ENCODE measurements around the gene NNT.
"Not testable (repeated sequence)": the region's sequence is repeated elsewhere in the genome, so short reads cannot be mapped to it uniquely, and the experiment has no call there.

Gene NNT

DNA sequence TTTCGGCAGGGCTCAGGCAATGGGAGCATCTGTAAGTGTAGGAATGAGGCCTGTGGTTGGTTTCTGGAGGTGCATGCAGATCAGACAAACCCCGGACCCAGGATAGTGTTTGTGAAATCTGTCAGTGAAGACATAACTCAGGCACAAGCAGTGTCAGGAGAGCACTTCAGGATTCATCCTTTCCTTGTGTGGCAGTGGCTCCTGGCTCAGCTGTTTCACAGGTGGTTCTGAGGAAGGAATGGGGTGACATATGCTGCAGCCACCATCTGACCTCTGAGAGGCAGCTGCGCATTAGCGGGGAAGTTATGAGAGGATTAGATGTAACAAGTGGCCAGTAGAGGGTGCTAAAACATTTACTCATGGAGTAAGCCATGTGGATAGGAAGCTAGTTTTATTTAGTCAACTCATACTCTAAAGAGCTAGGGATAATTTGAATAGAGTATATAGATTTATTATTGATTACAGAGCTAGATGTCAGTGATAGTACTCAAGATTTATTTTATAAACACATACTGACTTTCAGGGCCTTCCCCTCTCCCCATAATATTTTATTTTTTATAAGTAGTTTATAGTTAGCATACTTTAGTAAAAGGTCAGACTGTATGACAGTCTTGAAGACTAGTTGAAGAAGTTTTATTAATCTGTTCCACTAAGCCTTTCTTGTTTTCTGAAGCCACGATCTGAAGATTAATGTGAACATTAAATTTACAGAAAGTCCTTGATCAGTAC lies 28.4 kb downstream of the NNT start:
- no peak for DNase-seq

DNA sequence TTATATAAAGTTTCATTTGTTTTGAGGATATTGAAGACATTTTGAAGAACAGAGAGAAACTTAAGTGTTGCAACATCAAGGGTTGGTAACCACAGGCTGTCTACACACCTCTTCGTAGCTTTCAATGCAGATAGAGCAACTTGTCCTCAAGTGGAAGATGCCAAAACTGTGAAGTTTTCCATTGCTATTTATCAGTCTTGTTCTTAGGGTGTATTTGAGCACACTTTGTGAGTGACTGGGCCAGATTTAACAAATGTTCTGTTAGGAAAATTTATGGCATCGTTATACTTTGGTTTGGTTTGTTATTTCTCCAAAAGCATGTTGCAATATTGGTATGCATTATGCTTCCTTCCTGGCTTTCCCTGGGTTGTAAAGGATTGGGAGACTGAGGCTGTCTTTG lies 31.6 kb downstream of the NNT start:
- DNase-seq, result no peak

DNA sequence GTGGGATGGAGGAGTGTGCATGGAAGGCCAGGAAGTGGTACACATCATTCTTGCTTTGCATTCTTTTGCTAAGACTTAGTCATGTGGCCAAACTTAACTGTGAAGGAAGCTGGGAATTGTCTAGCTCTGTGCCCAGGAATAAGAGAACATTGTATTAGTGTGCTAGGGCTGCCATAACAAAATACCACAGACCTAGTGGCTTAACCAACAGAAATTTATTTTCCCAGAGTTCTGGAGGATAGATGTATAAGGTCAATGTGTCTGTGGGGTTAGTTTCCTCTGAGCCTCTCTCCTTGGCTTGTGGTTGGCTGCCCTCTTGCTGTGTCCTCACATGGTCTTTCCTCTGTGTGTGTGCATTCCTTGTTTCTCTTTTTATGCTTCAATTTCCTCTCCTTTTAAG lies 32.4 kb downstream of the NNT start:
- no peak for DNase-seq

DNA sequence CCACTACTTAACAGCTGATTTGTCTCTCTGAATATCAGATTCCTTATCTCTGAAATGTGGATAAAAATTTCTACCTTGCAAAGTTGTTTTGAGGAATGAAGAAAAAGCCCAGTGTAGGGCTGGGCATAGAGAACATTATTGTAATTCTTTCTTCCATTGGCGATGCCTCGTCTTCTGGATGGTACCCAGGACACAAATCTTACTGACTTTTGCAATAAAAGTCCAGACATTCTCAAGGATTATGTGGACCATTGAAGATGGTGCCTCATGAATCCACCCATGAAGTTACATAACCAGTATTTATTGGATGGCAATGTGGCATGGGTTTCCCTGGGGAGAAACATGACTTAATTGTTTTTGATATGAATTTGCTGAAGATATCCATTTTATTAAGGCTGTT lies 33.1 kb downstream of the NNT start:
- no peak for DNase-seq

DNA sequence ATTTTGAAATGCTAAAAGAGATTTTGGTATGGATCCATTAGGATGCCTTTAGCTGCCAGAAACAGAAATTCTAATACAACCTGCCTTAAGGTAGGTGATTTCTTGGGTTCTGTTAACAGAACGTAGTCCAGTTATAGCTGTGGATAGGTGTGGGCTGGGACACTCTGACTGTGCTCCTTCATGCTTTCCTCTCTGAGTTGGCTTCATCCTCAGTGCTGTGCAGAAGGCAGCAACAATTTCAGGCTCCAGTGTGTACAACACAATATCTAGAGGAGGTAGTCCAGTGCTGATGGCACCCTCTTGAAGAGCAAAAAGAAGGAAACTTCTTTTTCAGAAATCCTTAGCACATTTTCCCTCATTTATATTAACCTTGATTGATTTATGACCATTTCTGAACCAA lies 34.4 kb downstream of the NNT start:
- DNase-seq, result no peak

DNA sequence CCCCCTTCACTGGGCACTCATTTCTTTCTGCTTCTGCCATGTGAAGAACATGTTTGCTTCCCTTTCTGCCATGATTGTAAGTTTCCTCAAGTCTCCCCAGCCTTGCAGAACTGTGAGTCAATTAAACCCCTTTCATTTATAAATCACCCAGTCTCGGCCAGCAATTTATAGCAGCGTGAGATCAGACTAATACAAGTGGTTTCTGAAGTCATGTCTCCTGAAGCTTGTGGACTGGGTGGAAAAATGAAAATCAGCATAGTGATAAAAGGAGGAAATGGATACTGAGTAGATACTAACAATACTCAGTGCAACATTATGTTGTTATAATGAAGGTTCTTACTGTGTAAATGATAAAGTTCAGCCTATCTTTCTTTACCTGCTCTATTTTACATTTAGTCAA lies 35.1 kb downstream of the NNT start:
- DNase-seq, result no peak

DNA sequence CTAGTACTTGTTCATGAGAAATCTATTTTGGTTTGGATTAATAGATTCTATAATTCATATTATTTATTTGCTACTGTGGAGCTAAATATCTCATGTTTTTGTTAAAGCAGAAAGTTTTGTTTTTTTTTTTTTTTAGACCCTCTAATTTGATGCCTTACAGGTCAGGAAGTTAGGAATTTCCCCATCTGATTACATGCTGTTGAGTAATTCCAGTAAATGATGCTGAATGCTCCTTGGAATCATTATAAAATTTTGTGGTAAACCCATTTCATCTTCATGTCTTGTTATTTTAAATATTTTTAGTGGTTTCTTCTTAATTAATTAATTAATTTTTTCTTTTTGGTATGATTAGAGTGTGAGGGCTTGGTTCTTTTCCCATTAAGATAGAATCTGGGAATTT lies 35.6 kb downstream of the NNT start:
- no peak for DNase-seq

DNA sequence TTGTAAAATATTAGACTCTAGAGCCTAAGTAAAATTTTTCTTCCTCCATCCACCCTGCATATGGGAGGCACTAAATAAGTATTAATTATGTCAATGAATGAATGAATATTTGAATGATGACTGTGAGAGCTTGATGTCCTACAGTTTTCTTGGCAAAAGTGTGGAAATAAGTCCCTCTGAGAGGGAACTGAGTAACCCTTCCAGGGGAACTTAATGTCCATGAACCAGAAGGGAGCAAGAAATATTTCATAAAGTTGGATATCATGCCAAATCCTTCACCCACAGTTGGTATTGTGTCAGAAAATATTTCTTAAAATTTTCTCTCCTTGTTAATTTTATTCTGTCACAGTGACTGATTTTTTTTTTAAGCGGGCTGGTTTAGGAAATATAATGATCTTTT lies 36.6 kb downstream of the NNT start:
- no peak for DNase-seq

DNA sequence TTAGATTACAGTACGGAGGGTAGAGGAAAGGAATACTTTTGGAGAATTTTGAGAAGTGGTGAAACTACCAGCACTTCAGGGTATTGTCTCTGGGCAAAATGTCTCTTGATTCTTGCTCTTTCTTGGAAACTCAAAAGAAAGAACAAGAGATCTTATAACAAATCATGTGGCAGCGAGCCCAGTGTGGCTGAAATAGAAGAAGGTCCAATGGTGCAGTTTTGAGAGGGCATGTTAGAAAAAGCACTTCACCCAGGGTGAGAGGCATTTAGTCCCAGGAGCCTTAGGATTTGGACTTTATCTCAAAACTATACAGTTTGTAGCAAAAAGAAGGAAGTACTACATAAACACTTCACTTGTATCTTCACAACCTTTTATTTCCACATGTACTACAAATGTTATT lies 39.4 kb downstream of the NNT start:
- no peak for DNase-seq

DNA sequence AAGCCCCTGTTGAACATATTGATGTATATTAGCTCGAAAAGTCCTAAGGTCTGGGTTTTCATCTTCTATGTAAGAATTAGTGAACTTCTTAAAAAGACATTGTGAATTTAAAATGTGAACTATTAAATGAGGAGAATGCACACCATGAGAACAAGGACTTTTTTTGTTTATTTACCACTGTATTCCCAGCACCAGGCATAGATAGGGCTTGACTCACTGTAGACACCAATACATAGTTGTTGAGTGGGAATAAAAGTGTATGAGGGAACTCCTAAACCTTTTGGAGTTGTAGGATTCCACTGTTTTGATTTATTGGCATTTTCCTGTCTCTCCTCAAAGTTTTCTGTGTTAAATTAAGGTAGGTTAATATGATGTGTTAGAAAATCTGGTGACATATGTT lies 40.3 kb downstream of the NNT start:
- DNase-seq, result no peak

DNA sequence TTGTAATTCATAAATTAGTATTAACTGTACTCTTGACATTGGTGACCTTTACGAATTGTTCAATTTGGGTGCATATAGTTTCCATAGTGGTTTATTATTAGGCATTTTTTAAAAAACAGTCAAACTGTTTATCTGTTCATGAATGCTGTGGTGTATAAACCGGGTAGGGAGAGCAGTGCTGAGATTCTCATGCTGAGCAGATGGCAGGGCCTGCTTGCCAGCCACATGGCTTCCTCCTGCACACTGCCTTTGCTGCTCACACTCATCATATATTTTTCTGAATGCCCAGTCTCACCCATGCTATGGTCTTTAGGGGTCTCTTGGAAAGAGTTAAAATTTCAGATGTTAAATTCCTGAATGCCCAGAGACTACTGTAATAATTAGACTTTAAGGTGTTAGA lies 40.8 kb downstream of the NNT start:
- no peak for DNase-seq

DNA sequence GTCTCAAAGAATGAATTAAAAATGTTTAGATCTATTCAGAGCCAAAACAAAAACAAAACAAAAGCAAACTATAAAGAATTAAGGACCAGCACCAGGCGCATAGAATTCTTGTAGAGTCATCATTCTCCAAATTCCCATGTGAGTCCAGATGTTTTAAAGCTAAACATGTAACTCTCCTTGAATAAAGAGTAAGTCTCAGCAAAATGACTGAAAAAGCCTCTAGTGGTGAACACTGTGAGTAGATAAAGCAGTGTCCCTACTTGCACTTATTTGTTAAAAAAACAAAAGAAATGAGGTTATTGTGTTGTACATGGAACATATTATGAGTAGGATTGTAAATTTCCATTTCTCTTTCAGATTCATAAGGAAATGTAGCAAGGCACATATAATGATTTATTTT lies 44.0 kb downstream of the NNT start:
- DNase-seq, result no peak

DNA sequence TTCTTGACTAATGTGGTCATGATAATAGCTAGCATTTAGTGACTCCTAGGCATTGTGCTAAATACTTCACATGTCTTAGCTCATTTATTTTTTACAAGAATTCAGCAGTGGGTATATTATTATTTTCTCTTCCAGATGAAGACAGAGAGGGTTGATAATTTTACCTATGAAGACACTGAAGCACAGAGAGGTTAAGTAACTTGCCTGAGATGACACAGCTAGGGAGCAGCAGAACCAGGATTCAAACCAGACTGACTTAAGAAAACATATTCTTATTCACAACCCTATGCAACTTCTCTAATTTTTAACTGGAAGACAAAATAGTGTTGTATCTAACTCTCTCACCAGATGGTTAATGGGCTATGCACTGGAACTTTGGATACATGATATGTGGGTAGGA lies 44.8 kb downstream of the NNT start:
- no peak for DNase-seq

DNA sequence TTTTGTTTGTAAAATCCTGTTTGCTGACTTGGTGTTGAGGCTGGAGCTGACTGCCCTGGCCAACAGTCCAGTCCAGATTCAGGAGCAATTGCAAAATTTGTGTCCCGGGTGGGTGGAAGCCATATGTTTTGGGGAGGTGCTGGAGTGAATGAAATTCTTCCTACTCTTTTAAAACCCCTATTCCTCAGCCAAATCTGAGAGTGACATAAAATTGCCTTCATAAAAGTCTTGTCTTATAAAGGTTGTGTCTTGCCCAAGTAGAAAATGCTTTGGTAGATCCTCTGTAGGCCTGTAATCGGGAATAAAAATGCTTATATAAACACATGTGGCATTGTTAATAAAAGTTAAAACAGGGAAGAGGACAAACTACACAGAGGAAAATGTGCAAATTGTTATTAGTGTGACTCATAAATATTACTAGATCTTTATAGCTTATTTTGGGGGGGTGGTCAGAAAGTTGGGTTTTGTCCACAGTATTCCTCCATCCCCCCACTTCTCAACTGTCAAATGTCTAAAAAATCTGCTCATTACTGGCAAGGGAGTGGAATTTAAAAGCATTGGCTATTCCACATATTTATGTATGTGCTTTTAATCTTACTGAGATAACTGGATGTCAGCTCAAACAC lies 45.6 kb downstream of the NNT start:
- DNase-seq, result no peak

DNA sequence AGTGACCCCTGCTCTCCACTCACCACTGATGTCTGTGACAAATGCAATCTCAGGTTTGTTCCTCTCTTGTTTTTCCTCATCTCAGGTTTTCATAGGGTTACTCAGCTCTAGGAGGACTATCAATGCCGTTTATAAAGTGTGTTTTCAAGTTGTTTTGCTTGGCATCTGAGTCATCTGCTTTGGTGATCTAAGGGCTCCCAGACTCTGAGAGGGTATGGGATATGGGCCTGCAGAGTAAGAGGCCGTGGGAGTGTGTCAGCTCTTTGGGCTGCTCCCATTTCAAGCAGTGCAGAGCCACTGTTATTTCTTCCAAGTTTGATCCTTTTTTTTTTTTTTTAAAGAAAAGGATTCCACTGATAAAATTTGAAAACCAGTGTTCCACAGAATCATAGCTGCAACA lies 46.3 kb downstream of the NNT start:
- DNase-seq, result no peak

DNA sequence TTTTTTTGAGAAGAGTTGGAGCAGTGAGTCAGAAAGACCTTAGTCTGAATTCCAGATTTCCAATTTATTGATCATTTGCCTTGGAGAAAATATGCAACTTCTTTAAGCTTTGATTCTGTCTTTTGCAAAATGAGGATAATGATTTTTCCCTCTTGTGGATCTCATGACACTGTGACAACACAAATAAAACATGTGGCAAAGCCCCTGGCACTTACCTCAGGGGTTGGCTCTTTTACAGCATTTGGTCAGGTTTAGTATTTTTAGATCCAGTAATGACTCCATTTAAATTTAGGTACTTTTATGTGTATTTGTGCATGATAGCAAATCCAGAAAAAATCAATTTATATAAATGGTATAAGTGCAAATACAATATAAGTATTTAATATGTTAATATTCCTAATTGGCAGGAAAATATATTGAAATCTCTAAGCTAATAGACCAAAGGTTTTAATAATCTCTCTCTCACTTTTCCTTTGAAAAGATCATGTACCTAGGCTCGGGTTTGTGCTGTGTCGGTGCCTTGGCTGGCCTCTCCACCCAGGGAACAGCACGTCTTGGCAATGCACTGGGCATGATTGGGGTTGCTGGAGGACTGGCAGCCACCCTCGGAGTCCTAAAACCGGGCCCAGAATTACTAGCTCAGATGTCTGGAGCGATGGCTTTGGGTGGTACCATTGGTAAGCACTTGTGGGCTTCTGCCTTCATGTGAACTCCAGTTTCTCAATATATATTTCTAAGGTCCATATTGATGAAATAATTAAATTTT lies 49.7 kb downstream of the NNT start:
- no peak for DNase-seq

DNA sequence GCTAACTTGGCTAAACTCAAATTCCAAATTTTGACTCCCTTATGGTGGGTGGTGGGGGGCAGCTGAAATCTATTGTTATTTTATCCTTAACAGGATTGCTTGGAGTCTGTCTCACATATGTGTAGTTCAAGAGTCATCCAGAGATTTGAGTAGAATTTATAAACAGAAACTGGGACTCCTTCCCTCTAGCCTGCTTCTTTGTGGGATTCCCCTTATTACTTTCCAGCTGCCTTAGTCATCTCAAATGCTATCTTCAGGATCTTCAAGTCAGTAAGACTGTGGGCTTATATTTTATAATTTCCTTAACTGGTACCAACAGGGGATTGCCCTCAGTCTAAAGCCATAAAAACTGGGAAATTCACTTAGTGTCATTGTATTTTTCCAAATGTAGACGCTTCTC lies 55.5 kb downstream of the NNT start:
- no peak for DNase-seq

DNA sequence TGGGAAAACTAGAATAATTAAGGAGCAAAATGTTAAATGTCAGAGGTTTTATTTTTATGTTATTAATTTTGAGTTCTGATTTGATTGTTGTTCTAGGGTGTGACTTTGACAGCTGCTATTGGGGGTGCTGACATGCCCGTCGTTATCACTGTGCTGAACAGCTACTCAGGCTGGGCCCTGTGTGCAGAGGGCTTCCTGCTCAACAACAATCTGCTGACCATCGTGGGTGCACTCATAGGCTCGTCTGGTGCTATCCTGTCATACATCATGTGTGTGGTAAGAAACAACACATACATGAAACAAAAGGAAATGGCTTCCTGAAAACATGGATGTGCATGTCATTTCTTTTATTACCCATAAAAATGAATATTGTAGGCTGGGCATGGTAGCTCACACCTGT lies 56.1 kb downstream of the NNT start:
- DNase-seq, result no peak

DNA sequence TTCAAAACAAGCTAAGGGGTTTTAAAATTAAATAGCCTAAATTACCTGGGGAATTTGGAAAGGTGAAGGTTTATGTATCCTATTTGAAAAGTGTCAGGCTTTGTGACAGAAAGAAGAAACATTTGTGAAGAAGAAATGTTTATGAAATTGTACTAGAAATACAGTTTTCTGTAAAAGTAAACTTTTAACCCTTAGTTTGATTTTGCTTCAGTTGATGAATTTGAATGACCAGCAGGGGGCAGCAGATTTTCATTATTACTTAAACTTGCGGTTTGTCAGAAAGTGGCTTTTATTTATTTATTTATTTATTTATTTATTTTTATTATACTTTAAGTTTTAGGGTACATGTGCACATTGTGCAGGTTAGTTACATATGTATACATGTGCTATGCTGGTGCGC lies 58.1 kb downstream of the NNT start:
- no peak for DNase-seq

DNA sequence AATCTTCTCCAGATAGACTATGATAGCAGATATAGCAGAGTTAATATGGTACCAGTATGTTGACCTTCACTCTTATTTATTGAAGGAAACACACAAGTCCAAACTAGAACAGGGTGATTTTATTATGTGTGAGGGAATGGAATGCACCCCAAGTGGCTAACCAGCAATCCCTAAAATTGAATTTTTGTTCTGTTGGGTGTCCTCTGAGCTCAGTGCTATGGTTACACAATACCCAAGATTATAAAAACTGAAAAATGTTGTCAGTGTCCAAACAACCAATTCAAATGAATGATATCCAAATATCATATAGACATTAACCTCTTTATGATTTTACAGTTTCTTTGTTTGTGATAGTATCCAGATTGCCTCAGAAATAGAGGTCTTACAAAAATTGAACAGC lies 60.9 kb downstream of the NNT start:
- no peak for DNase-seq

DNA sequence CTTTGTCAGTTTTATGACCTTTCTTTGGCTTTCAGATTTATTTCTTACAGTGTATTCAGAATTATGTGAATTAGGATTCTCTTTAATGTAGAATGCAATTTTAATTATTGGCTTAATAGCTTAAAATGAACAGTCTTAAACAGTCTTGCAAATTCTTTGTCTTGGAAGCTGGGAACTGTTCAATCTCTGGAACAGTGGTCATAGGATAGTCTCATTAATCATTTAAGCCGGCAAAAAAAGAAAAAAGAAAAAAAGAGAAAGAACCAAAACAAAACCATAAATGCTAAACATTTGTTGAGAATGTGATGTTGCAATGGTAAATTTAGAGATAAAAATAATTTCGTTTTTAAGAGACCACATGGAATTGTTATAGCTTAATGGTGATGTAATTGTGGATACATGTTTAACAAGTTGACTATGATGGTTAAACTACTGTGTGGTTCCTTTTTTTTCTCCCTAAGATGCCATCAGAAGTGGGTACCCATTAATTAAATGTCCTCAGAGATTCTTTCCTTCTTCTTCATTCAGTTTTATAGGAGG lies 61.6 kb downstream of the NNT start:
- no peak for DNase-seq

DNA sequence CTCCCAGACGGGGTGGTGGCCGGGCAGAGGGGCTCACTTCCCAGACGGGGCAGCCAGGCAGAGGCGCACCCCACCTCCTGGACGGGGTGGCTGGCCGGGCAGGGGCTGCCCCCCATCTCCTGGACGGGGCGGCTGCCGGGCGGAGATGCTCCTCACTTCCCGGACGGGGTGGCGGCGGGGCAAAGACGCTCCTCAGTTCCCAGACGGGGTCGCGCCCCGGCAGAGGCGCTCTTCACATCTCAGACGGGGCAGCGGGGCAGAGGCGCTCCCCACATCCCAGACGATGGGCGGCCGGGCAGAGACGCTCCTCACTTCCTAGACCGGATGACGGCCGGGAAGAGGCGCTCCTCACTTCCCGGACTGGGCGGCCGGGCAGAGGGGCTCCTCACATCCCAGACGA lies 62.8 kb downstream of the NNT start:
- not testable (repeated sequence) for DNase-seq

DNA sequence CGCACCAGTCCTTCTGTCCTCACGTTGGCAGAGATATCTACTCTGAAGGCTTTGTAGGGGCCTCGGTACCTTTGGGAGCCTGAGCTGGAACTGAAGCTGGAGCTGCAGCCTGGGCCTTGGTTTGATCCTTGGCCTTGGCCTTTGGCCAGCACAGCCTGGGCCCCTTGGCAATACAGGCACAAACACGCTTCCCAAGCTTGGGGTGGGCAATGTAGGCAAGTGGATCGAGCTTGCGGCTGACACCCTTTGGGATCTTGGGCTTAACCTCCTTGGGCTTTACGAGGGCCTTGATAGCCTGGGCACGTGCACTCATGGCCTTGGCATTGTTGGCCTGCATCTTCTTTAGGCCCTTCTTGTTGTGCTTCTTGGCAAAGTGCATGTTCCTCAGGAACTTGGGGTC lies 63.7 kb downstream of the NNT start:
- not testable (repeated sequence) for DNase-seq

DNA sequence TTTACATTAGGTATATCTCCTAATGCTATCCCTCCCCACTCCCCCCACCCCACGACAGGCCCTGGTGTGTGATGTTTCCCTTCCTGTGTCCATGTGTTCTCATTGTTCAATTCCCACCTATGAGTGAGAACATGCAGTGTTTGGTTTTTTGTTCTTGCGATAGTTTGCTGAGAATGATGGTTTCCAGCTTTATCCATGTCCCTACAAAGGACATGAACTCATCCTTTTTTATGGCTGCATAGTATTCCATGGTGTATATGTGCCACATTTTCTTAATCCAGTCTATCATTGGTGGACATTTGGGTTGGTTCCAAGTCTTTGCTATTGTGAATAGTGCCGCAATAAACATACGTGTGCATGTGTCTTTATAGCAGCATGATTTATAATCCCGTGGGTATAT lies 64.4 kb downstream of the NNT start:
- DNase-seq, result not testable (repeated sequence)

All from GOT3 (cell line).